Kidney epithelial cell (primary cell): ENCODE measurements around the gene SAFB. TPM values are rescaled to one million over a fixed set of nuclear protein-coding genes. Genes with fewer than 3 reads are reported as not detected.

Experiments used
- DNase-seq: peaks from one replicate; pipeline ENCODE4 v3.0.0-alpha.2; 2010; ENCODE audit warnings: low read depth
- H3K27me3 ChIP-seq: 2 replicates; pipeline ENCODE4 v1.6.0; 2011; ENCODE audit warnings: low read length; ENCODE audit not compliant: control insufficient read depth, insufficient read depth
- H3K36me3 ChIP-seq: 2 replicates; pipeline ENCODE4 v1.5.1; 2011; ENCODE audit warnings: low read length; ENCODE audit not compliant: control insufficient read depth, insufficient read depth
- H3K4me3 ChIP-seq: 2 replicates; pipeline ENCODE4 v1.5.1; 2011; ENCODE audit warnings: low read depth, mild to moderate bottlenecking, control low read depth, low read length
- CTCF ChIP-seq: IDR thresholded peaks from 2 replicates; pipeline ENCODE4 v1.5.1; 2011; ENCODE audit warnings: mild to moderate bottlenecking, moderate library complexity, low read length, control low read depth, inconsistent platforms; ENCODE audit not compliant: insufficient read depth, poor library complexity, severe bottlenecking
- total RNA-seq: library from RNA; depleted of rRNA; stranded (reverse); fragments of >200 nt; gene quantifications from 2 replicates; pipeline ENCODE4 v1.2.3, GENCODE V29; 2015

Gene SAFB
- total RNA-seq, 1 donor from 2014 or later = 45.7 TPM

GRCh38 chr19:5690125-5690954, 67.5 kb downstream of the SAFB start, which contains the start of gene RPL36:
RPL36 (plus strand) TSS chr19:5690295; CDS start chr19:5690508, 213 bp downstream.
- TF ChIP-seq CTCF = peak; percentile 96
- Histone ChIP-seq H3K27me3 (no peaks in the 10 kb centered on the region), H3K36me3 (peaks cover 4% of the 10 kb centered on the region), H3K4me3 (peak within 1 kb of the TSS; percentile 96)
- DNase-seq = peak; percentile 71

- DNase-seq = no peak
- no peak for TF ChIP-seq CTCF
- Histone ChIP-seq H3K27me3 (no peaks in the 10 kb centered on the region), H3K4me3 (peak overlapping the region; percentile 96), H3K36me3 (peaks cover 4% of the 10 kb centered on the region)
These were observed 68.3 kb downstream of the SAFB start for GRCh38 chr19:5690955-5691821.

GRCh38 chr19:5691822-5692722, 69.2 kb downstream of the SAFB start:
- Histone ChIP-seq H3K4me3 (peak overlapping the region; percentile 96), H3K27me3 (no peaks in the 10 kb centered on the region), H3K36me3 (peaks cover 4% of the 10 kb centered on the region)
- no peak for DNase-seq
- TF ChIP-seq CTCF = no peak

GRCh38 chr19:5692723-5693194, 69.9 kb downstream of the SAFB start:
- H3K36me3 ChIP-seq = peaks cover 4% of the 10 kb centered on the region
- H3K4me3 ChIP-seq = no peak overlapping the region
- no peak for TF ChIP-seq CTCF
- DNase-seq = no peak
- H3K27me3 ChIP-seq = no peaks in the 10 kb centered on the region

- no peaks in the 10 kb centered on the region for H3K27me3 ChIP-seq
- TF ChIP-seq CTCF = no peak
- H3K4me3 ChIP-seq = no peak overlapping the region
- no peak for DNase-seq
- H3K36me3 ChIP-seq = peaks cover 4% of the 10 kb centered on the region
These were observed 70.6 kb downstream of the SAFB start for GRCh38 chr19:5693195-5694166.
